ENCODE results near the gene CEACAM5. TPM values are rescaled to one million over a fixed set of nuclear protein-coding genes. Genes with fewer than 3 reads are reported as not detected.
"Not testable (repeated sequence)": the region's sequence is repeated elsewhere in the genome, so short reads cannot be mapped to it uniquely, and the experiment has no call there.

Gene CEACAM5
- total RNA-seq, 1 donor from 2014 or later: not detected

DNA sequence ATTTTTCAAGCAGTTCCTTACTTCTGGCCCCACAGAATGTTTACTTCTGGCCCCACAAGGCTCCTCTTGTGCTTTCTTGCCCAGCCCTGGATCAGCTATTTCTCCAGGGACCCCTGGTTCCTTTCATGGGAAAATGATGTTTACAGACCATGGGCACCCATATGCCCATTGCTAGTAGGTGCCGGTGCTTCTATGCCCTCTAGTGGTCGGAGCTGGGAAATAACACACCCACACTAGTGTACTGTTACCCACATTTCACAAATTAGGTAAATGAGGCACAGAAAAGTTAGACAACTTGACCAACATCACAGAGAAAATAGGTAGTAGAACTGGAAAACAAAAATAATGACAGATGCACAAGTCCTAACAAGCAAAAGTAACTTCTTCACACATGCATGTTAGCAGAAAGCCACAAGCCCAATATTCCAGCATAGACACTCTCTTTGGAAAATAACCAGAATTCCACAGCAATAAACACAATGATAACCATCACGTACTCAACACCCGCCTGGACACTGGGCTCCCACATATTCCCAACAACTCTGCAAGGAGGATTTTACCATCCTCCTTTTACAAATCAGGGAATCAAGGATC, 45.6 kb downstream of the CEACAM5 start:
- Histone ChIP-seq H3K9ac (ENCODE audit: low read depth in 1 of 3, low read length in 3 of 3) (no peak overlapping the region), H3K27me3 (ENCODE audit: control insufficient read depth in 3 of 3, insufficient read depth in 3 of 3, low read length in 3 of 3) (peaks cover 12 to 22% (median 12%) of the 10 kb centered on the region in 3 donors), H3K9me3 (ENCODE audit: control insufficient read depth in 3 of 3, low read length in 3 of 3) (no peaks in the 10 kb centered on the region), H3K4me1 (ENCODE audit: control insufficient read depth in 3 of 3, insufficient read depth in 3 of 3, low read length in 3 of 3) (no peaks in the 10 kb centered on the region), H3K4me3 (ENCODE audit: low read length in 3 of 3) (no peak overlapping the region), H3K36me3 (ENCODE audit: control insufficient read depth in 3 of 3, insufficient read depth in 3 of 3, low read length in 3 of 3) (no peaks in the 10 kb centered on the region), H3K27ac (ENCODE audit: low read depth, low read length) (no peak overlapping the region)

DNA sequence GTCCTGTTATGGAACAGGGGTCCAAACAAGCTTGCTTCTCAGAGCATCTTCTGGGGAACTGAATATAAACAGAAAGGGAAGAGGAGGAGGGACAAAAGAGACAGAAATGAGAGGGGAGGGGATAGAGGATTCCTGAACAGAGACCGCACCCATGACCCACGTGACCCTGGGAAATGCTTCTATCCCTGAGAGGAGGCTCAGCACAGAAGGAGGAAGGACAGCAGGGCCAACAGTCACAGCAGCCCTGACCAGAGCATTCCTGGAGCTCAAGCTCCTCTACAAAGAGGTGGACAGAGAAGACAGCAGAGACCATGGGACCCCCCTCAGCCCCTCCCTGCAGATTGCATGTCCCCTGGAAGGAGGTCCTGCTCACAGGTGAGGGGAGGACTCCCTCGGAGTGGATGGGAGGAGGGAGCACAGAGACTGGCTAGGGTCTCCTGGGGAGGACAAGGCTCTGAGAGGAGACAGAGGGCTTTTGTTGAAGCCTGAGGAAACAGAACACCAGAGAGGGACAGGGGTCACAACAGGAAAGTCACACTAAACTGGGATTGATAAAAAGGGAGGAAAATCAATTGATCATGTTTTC, 47.0 kb downstream of the CEACAM5 start, which contains the start of gene CEACAM6:
TSS of gene CEACAM6 (plus strand) at position 203 of the 586 bp plus-strand sequence. CDS start at position 312, 109 bp downstream.
- H3K27ac ChIP-seq (ENCODE audit: low read depth, low read length): no peak within 1 kb of the TSS
- no peaks in the 10 kb centered on the region for H3K9me3 ChIP-seq (ENCODE audit: control insufficient read depth in 3 of 3, low read length in 3 of 3)
- H3K4me3 ChIP-seq (ENCODE audit: low read length in 3 of 3): no peak within 1 kb of the TSS
- H3K4me1 ChIP-seq (ENCODE audit: control insufficient read depth in 3 of 3, insufficient read depth in 3 of 3, low read length in 3 of 3): no peaks in the 10 kb centered on the region
- peaks cover 12 to 28% (median 12%) of the 10 kb centered on the region in 3 donors for H3K27me3 ChIP-seq (ENCODE audit: control insufficient read depth in 3 of 3, insufficient read depth in 3 of 3, low read length in 3 of 3)
- no peak within 1 kb of the TSS for H3K9ac ChIP-seq (ENCODE audit: low read depth in 1 of 3, low read length in 3 of 3)
- H3K36me3 ChIP-seq (ENCODE audit: control insufficient read depth in 3 of 3, insufficient read depth in 3 of 3, low read length in 3 of 3): no peaks in the 10 kb centered on the region

DNA sequence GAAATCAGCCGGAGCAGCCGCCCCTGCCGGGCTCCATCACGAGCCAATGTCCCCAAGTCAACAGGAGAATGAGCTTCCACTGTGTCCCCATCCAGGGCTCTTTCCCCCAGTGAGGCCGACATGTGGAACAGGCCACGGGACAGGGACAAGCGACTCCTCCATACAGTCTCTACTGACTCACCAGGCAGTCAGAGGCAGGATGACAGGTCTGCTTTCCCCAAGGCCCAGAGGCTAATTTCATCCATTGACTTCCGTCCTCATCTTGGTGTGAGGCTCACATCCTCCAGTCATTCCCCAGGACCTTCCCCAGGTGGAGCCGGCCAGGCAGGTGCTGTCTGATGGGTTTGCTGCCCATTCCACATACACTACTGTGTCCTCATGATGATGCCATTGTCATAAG, 50.4 kb downstream of the CEACAM5 start:
- Histone ChIP-seq H3K27ac (ENCODE audit: low read depth, low read length) (no peak overlapping the region), H3K9ac (ENCODE audit: low read depth in 1 of 3, low read length in 3 of 3) (no peak overlapping the region), H3K27me3 (ENCODE audit: control insufficient read depth in 3 of 3, insufficient read depth in 3 of 3, low read length in 3 of 3) (peaks cover 3 to 41% (median 11%) of the 10 kb centered on the region in 3 donors), H3K36me3 (ENCODE audit: control insufficient read depth in 3 of 3, insufficient read depth in 3 of 3, low read length in 3 of 3) (no peaks in the 10 kb centered on the region), H3K9me3 (ENCODE audit: control insufficient read depth in 3 of 3, low read length in 3 of 3) (no peaks in the 10 kb centered on the region), H3K4me3 (ENCODE audit: low read length in 3 of 3) (no peak overlapping the region), H3K4me1 (ENCODE audit: control insufficient read depth in 3 of 3, insufficient read depth in 3 of 3, low read length in 3 of 3) (no peaks in the 10 kb centered on the region)

- H3K4me3 ChIP-seq (ENCODE audit: low read length in 3 of 3): no peak overlapping the region
- H3K9me3 ChIP-seq (ENCODE audit: control insufficient read depth in 3 of 3, low read length in 3 of 3): no peaks in the 10 kb centered on the region
- no peak overlapping the region for H3K27ac ChIP-seq (ENCODE audit: low read depth, low read length)
- H3K27me3 ChIP-seq (ENCODE audit: control insufficient read depth in 3 of 3, insufficient read depth in 3 of 3, low read length in 3 of 3): peaks cover 3 to 22% (median 5%) of the 10 kb centered on the region in 3 donors
- no peak overlapping the region for H3K9ac ChIP-seq (ENCODE audit: low read depth in 1 of 3, low read length in 3 of 3)
- H3K4me1 ChIP-seq (ENCODE audit: control insufficient read depth in 3 of 3, insufficient read depth in 3 of 3, low read length in 3 of 3): no peaks in the 10 kb centered on the region
- H3K36me3 ChIP-seq (ENCODE audit: control insufficient read depth in 3 of 3, insufficient read depth in 3 of 3, low read length in 3 of 3): no peaks in the 10 kb centered on the region
These were observed 58.7 kb downstream of the CEACAM5 start for GRCh38 chr19:41767115-41767514.

- H3K27me3 ChIP-seq (ENCODE audit: control insufficient read depth in 3 of 3, insufficient read depth in 3 of 3, low read length in 3 of 3): peaks cover 0 to 17% (median 5%) of the 10 kb centered on the region in 3 donors
- H3K36me3 ChIP-seq (ENCODE audit: control insufficient read depth in 3 of 3, insufficient read depth in 3 of 3, low read length in 3 of 3): not testable (repeated sequence)
These were observed 59.7 kb downstream of the CEACAM5 start for GRCh38 chr19:41768105-41768504.

GRCh38 chr19:41769608-41770007, 61.2 kb downstream of the CEACAM5 start:
- H3K36me3 ChIP-seq (ENCODE audit: control insufficient read depth in 3 of 3, insufficient read depth in 3 of 3, low read length in 3 of 3): no peaks in the 10 kb centered on the region
- no peak overlapping the region for H3K27ac ChIP-seq (ENCODE audit: low read depth, low read length)
- no peak overlapping the region for H3K9ac ChIP-seq (ENCODE audit: low read depth in 1 of 3, low read length in 3 of 3)
- H3K4me3 ChIP-seq (ENCODE audit: low read length in 3 of 3): no peak overlapping the region
- H3K27me3 ChIP-seq (ENCODE audit: control insufficient read depth in 3 of 3, insufficient read depth in 3 of 3, low read length in 3 of 3): peaks cover 3 to 11% (median 5%) of the 10 kb centered on the region in 3 donors
- H3K4me1 ChIP-seq (ENCODE audit: control insufficient read depth in 3 of 3, insufficient read depth in 3 of 3, low read length in 3 of 3): no peaks in the 10 kb centered on the region
- H3K9me3 ChIP-seq (ENCODE audit: control insufficient read depth in 3 of 3, low read length in 3 of 3): no peaks in the 10 kb centered on the region

More at GRCh38 chr19:41768105-41768504, 59.7 kb downstream of the CEACAM5 start:
- H3K9ac ChIP-seq (ENCODE audit: low read depth in 1 of 3, low read length in 3 of 3); H3K4me3 ChIP-seq (ENCODE audit: low read length in 3 of 3); H3K9me3 ChIP-seq (ENCODE audit: control insufficient read depth in 3 of 3, low read length in 3 of 3); H3K4me1 ChIP-seq (ENCODE audit: control insufficient read depth in 3 of 3, insufficient read depth in 3 of 3, low read length in 3 of 3); H3K27ac ChIP-seq (ENCODE audit: low read depth, low read length): not testable (repeated sequence)

- Histone ChIP-seq H3K9me3 (ENCODE audit: control insufficient read depth in 3 of 3, low read length in 3 of 3) (no peaks in the 10 kb centered on the region), H3K27me3 (ENCODE audit: control insufficient read depth in 3 of 3, insufficient read depth in 3 of 3, low read length in 3 of 3) (peaks cover 0 to 3% (median 2%) of the 10 kb centered on the region in 3 donors), H3K4me3 (ENCODE audit: low read length in 3 of 3) (no peak overlapping the region), H3K4me1 (ENCODE audit: control insufficient read depth in 3 of 3, insufficient read depth in 3 of 3, low read length in 3 of 3) (no peaks in the 10 kb centered on the region), H3K9ac (ENCODE audit: low read depth in 1 of 3, low read length in 3 of 3) (no peak overlapping the region), H3K27ac (ENCODE audit: low read depth, low read length) (no peak overlapping the region), H3K36me3 (ENCODE audit: control insufficient read depth in 3 of 3, insufficient read depth in 3 of 3, low read length in 3 of 3) (no peaks in the 10 kb centered on the region)
These were observed 63.0 kb downstream of the CEACAM5 start for GRCh38 chr19:41771410-41771809.

- Histone ChIP-seq H3K36me3 (ENCODE audit: control insufficient read depth in 3 of 3, insufficient read depth in 3 of 3, low read length in 3 of 3) (no peaks in the 10 kb centered on the region), H3K9me3 (ENCODE audit: control insufficient read depth in 3 of 3, low read length in 3 of 3) (no peaks in the 10 kb centered on the region), H3K4me3 (ENCODE audit: low read length in 3 of 3) (no peak overlapping the region), H3K27me3 (ENCODE audit: control insufficient read depth in 3 of 3, insufficient read depth in 3 of 3, low read length in 3 of 3) (peaks cover 2 to 4% (median 3%) of the 10 kb centered on the region in 3 donors), H3K4me1 (ENCODE audit: control insufficient read depth in 3 of 3, insufficient read depth in 3 of 3, low read length in 3 of 3) (no peaks in the 10 kb centered on the region), H3K9ac (ENCODE audit: low read depth in 1 of 3, low read length in 3 of 3) (no peak overlapping the region), H3K27ac (ENCODE audit: low read depth, low read length) (no peak overlapping the region)
These were observed 66.1 kb downstream of the CEACAM5 start for GRCh38 chr19:41774515-41774980.

DNA sequence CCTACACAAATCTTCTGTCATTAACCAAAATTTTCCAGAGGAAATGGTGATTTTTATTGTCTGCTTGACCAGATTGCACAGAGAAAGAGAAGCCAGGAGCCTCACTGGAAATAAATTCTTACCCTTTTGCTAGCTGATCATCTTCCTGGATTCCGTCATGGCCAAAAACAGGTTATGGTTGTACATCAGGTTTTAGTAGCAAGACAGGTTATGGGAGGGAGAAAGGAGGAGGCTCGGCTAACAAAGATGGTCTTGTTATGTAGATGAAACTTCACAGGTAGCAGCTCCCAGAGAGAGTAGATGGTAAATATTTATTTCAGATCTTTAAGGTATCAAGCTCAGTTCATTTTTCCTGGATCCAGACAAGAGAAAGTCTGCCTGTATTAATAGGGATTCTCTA, 68.3 kb downstream of the CEACAM5 start:
- peaks cover 4 to 10% (median 5%) of the 10 kb centered on the region in 3 donors for H3K27me3 ChIP-seq (ENCODE audit: control insufficient read depth in 3 of 3, insufficient read depth in 3 of 3, low read length in 3 of 3)
- H3K9ac ChIP-seq (ENCODE audit: low read depth in 1 of 3, low read length in 3 of 3): no peak overlapping the region
- no peaks in the 10 kb centered on the region for H3K9me3 ChIP-seq (ENCODE audit: control insufficient read depth in 3 of 3, low read length in 3 of 3)
- no peak overlapping the region for H3K4me3 ChIP-seq (ENCODE audit: low read length in 3 of 3)
- no peak overlapping the region for H3K27ac ChIP-seq (ENCODE audit: low read depth, low read length)
- no peaks in the 10 kb centered on the region for H3K36me3 ChIP-seq (ENCODE audit: control insufficient read depth in 3 of 3, insufficient read depth in 3 of 3, low read length in 3 of 3)
- no peaks in the 10 kb centered on the region for H3K4me1 ChIP-seq (ENCODE audit: control insufficient read depth in 3 of 3, insufficient read depth in 3 of 3, low read length in 3 of 3)

All from skeletal muscle tissue (tissue), 4 donors.